HEK293T (cell line): ENCODE measurements around the gene CHD8.
"Not testable (repeated sequence)": the region's sequence is repeated elsewhere in the genome, so short reads cannot be mapped to it uniquely, and the experiment has no call there.

ENCODE experiments used
- CTCF ChIA-PET: fragments of 350-600 bp; formaldehyde crosslinking; extraction: SDS; loops from one replicate; lab custom pipeline; 2021; ENCODE audit warnings: antibody characterized with exemption, inconsistent platforms; lab: Yijun Ruan, JAX
- POLR2A ChIA-PET: fragments of 350-600 bp; formaldehyde crosslinking; extraction: SDS; loops from one replicate; lab custom pipeline; 2020; ENCODE audit warnings: antibody characterized with exemption, inconsistent platforms; lab: Yijun Ruan, JAX
- DNase-seq: peaks from one replicate; pipeline ENCODE4 v3.0.0; 2012; ENCODE audit warnings: mixed read lengths; ENCODE audit errors: extremely low spot score
- ARNT ChIP-seq: fragments of 450-650 bp; IDR thresholded peaks from 2 replicates; pipeline ENCODE4 v1.6.1; 2017; ENCODE audit warnings: mild to moderate bottlenecking
- BHLHE40 ChIP-seq: fragments of 450-650 bp; IDR thresholded peaks from 2 replicates; pipeline ENCODE4 v1.6.1; 2016; ENCODE audit warnings: mild to moderate bottlenecking, moderate library complexity, borderline replicate concordance
- CTBP1 ChIP-seq: fragments of 450-650 bp; IDR thresholded peaks from 2 replicates; pipeline ENCODE4 v1.6.1; 2016; ENCODE audit warnings: borderline replicate concordance
- ELF4 ChIP-seq: fragments of 450-650 bp; IDR thresholded peaks from 2 replicates; pipeline ENCODE4 v1.6.1; 2017; ENCODE audit warnings: antibody characterized with exemption
- FOXA1 ChIP-seq: fragments of 450-650 bp; IDR thresholded peaks from 2 replicates; pipeline ENCODE4 v1.6.1; 2016; ENCODE audit warnings: mild to moderate bottlenecking
- FOXK2 ChIP-seq: fragments of 450-650 bp; IDR thresholded peaks from 2 replicates; pipeline ENCODE4 v1.6.1; 2016; ENCODE audit warnings: mild to moderate bottlenecking
- FOXM1 ChIP-seq: fragments of 450-650 bp; IDR thresholded peaks from 2 replicates; pipeline ENCODE4 v1.6.1; 2017; ENCODE audit warnings: mild to moderate bottlenecking, borderline replicate concordance
- HDGF ChIP-seq: fragments of 450-650 bp; IDR thresholded peaks from 2 replicates; pipeline ENCODE4 v1.6.1; 2017; ENCODE audit warnings: antibody characterized with exemption, borderline replicate concordance
- L3MBTL2 ChIP-seq: fragments of 450-650 bp; conservative IDR thresholded peaks from 2 replicates; pipeline ENCODE4 v1.6.1; 2016; ENCODE audit warnings: mild to moderate bottlenecking
- LEF1 ChIP-seq: fragments of 450-650 bp; IDR thresholded peaks from 2 replicates; pipeline ENCODE4 v1.6.1; 2017; ENCODE audit warnings: mild to moderate bottlenecking, borderline replicate concordance
- NFRKB ChIP-seq: fragments of 450-650 bp; IDR thresholded peaks from 2 replicates; pipeline ENCODE4 v1.6.1; 2016; ENCODE audit warnings: mild to moderate bottlenecking, moderate library complexity
- SP1 ChIP-seq: fragments of 450-650 bp; IDR thresholded peaks from 2 replicates; pipeline ENCODE4 v1.6.1; 2017
- SUZ12 ChIP-seq: fragments of 450-650 bp; IDR thresholded peaks from 2 replicates; pipeline ENCODE4 v1.6.1; 2016; ENCODE audit warnings: mild to moderate bottlenecking
- TARDBP ChIP-seq: fragments of 450-650 bp; IDR thresholded peaks from 2 replicates; pipeline ENCODE4 v1.6.1; 2016
- ZNF384 ChIP-seq: fragments of 450-650 bp; IDR thresholded peaks from 2 replicates; pipeline ENCODE4 v1.6.1; 2016
- TF ChIP-seq, protein P1 (sequence below): fragments of 450-650 bp; IDR thresholded peaks from 2 replicates; pipeline ENCODE4 v1.6.1; 2016

CHD8 gene

DNA sequence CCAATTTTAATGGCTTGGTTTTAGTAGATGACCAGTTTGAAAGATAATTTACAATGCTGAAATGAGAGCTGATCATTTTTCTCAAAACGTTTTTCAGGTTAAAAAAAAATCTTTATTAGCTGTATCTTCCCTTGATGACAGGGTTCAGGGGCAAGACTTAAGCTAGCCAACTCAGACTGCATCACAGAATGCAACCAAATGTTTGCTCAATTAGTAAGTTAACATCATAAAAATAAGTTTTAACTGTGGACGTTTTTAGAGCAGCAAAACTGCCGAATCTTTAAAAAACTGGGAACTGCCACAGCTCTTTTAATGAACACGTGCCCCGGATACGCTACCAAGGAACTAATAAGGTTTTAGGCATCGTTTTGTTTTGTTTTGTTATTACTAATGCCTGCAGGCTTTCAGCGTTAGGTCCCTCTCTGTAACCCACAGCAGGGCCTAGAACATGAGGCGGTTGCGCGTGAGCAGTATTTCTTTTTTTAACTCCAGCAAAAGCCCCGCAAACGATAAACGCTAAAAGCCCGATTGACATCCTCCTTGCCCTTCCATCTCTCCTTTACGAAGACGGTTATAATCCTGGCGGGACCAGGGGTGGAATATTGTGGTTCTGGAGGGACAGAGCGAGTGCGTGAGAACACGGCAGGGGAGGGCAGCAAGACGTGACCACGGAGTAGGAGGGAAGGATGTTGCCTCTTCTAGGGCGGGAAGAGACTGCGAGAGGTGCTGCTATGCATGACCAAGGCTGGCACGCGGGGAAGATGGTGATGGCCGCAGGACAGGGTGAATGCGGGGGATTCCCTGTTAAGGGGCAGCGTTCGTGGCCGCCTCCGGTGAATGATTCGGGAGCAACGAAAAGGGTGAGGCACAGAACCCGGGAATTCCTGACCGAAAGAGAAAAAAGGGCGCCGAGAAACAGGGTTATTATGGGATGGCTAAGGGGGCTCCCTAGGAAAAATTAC, 72.8 kb downstream of the CHD8 start:
- ChIA-PET POLR2A (interaction anchor here (0.6 to 1.1 kb wide), 5 partner anchors 9 to 133 kb away, joined by 3 to 8 read pairs (median 3); no protein-coding TSS in a partner anchor), CTCF (no interaction called here)
- DNase-seq, result peak; percentile 49
- TF ChIP-seq ZNF384, result no peak
- TF ChIP-seq FOXK2, result no peak
- TF ChIP-seq L3MBTL2, result peak; percentile 26

GRCh38 chr14:21382095-21382494, 73.8 kb downstream of the CHD8 start:
- ChIA-PET CTCF (no interaction called here), POLR2A (interaction anchor here (0.8 to 1.1 kb wide), 4 partner anchors 10 to 117 kb away, joined by 3 to 8 read pairs (median 3); no protein-coding TSS in a partner anchor)
- TF ChIP-seq BHLHE40 (no peak), HDGF (no peak), L3MBTL2 (no peak), FOXK2 (no peak), CTBP1 (no peak), ARNT (no peak), LEF1 (no peak), NFRKB (no peak)
- TF ChIP-seq, protein P1, sequence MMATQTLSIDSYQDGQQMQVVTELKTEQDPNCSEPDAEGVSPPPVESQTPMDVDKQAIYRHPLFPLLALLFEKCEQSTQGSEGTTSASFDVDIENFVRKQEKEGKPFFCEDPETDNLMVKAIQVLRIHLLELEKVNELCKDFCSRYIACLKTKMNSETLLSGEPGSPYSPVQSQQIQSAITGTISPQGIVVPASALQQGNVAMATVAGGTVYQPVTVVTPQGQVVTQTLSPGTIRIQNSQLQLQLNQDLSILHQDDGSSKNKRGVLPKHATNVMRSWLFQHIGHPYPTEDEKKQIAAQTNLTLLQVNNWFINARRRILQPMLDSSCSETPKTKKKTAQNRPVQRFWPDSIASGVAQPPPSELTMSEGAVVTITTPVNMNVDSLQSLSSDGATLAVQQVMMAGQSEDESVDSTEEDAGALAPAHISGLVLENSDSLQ, result no peak
- DNase-seq, result no peak

DNA sequence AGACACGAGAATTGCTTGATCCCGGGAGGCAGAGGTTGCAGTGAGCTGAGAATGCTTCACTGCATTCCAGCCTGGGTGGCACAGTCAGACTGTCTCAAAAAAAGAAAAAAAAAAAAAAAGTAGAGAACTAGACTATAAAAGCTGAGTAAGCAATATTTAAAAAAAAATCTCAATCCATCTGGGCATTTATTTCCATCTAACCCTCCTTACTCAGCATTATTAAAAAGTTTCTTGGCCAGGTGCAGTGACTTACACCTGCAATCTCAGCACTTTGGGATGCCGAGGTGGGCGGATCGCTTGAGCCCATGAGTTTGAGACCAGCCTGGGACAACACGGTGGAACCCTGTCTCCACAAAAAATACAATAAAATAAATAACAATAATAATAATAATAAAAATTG, 76.6 kb downstream of the CHD8 start:
- CTCF ChIA-PET, result interaction anchor here (0.7 kb wide), 1 partner anchor 1110 kb away, joined by 3 read pairs; no protein-coding TSS in a partner anchor
- TF ChIP-seq L3MBTL2, result no peak
- no peak for TF ChIP-seq ELF4
- TF ChIP-seq LEF1, result no peak
- no peak for TF ChIP-seq ZNF384
- TF ChIP-seq CTBP1, result no peak
- TF ChIP-seq FOXK2, result no peak
- TF ChIP-seq ARNT, result no peak
- TF ChIP-seq TARDBP, result no peak
- POLR2A ChIA-PET, result interaction anchor here (1.4 kb wide), 1 partner anchor 115 kb away, joined by 4 read pairs; no protein-coding TSS in a partner anchor
- no peak for DNase-seq

DNA sequence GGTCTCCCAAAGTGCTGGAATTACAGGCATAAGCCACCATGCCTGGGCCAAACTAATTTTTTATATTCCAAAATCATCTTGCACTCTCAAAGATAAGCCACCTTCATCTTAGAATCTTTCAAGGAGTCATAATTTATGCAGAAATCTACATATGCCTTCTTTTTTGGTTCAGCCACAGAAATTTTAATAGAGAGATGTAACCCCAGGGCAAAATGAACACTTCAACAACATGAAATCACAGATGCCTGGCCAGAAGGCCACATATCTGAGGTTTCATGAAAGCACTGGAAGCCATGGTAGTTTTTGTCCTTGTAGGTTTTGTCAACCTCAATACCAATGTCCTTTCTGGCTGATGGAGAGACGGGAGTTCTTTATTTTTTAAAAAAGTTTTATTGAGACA, 81.9 kb downstream of the CHD8 start:
- POLR2A ChIA-PET, result no interaction called here
- TF ChIP-seq SUZ12, result no peak
- no peak for TF ChIP-seq BHLHE40
- TF ChIP-seq ARNT, result no peak
- TF ChIP-seq HDGF, result no peak
- TF ChIP-seq FOXM1, result no peak
- TF ChIP-seq, protein P1, result no peak
- no peak for TF ChIP-seq L3MBTL2
- TF ChIP-seq CTBP1, result no peak
- TF ChIP-seq LEF1, result no peak
- no peak for TF ChIP-seq ZNF384
- TF ChIP-seq SP1, result no peak
- TF ChIP-seq FOXK2, result no peak
- TF ChIP-seq ELF4, result no peak
- TF ChIP-seq NFRKB, result no peak
- no peak for TF ChIP-seq FOXA1
- DNase-seq, result no peak
- CTCF ChIA-PET, result no interaction called here

DNA sequence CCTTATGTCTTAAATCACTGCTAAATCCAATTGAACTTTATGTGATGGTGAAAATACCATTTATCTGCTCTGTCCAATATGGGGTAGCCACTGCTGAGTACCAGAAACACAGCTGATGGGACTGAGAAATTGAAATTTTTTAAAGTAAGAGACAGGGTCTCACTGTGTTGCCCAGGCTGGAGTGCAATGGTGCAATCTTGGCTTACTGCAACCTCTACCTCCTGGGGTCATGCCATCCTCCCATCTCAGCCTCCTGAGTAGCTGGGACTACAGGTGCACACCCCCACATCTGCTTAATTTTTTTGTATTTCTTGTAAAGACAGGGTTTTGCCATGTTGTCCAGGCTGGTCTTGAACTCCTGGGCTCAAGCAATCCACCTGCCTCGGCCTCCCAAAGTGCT, 83.1 kb downstream of the CHD8 start:
- DNase-seq, CTCF ChIA-PET: not testable (repeated sequence)
- POLR2A ChIA-PET, result interaction anchor here (0.7 kb wide), 1 partner anchor 410 kb away, joined by 3 read pairs; no protein-coding TSS in a partner anchor

DNA sequence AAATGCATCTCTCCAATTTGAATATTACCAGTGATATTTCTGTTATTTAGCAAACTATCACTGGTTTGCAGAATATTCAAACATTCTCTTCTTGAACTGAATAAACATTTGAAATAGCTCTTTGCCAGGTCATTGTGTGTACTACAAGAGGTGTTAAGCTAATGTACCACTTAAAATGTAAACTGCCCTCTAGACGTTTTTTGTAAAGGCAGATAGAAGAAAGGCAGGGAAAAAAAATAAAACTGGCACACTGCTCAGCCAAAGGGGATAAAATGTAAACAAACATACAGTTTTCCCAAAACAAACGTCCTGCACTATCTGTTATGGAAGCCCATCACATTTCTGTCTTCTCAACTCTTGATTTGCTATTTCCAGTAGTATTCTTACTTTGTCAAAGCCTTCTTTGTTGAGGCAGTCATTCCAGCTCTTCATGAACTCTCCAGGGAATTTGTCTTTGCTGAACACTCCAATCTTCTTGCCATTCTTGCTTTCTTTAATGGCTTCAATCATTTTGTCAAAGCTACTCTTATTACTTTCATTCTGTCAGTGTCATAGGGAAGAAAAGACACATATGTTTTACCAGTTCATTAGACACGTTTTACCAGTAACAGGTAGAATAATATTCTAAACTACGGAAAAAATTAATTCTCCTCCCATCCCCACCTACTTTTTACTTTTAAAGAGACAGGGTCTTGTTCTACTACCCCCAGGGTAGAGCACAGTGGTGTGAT, 85.8 kb downstream of the CHD8 start:
- TF ChIP-seq, protein P1, result no peak
- no peak for TF ChIP-seq NFRKB
- TF ChIP-seq HDGF, result no peak
- TF ChIP-seq FOXM1, result no peak
- no peak for TF ChIP-seq FOXK2
- no peak for TF ChIP-seq CTBP1
- TF ChIP-seq SUZ12, result no peak
- no peak for TF ChIP-seq ARNT
- TF ChIP-seq SP1, result no peak
- TF ChIP-seq TARDBP, result no peak
- no peak for TF ChIP-seq FOXA1
- no peak for TF ChIP-seq LEF1
- TF ChIP-seq L3MBTL2, result no peak
- CTCF ChIA-PET, result no interaction called here
- DNase-seq, result no peak
- POLR2A ChIA-PET, result interaction anchor here (0.6 kb wide), 1 partner anchor 14 kb away, joined by 3 read pairs; no protein-coding TSS in a partner anchor
